Body of pancreas (tissue), 4 donors: ENCODE data around the gene MAST4. TPM values are rescaled to one million over a fixed set of nuclear protein-coding genes. Genes with fewer than 3 reads are reported as not detected.

Experiments
- ATAC-seq: fragments of 150-250 bp; one replicate; pipeline ENCODE4 v1.9.1; 2016
- DNase-seq, 4 donors: peaks; one replicate each; pipeline ENCODE4 v3.0.0-alpha.2; 2019
- H3K27ac ChIP-seq, 4 donors: fragments of 200-600 bp; sonication (generic); 1 replicate in 3 of 4; 2 replicates in 1 of 4; pipeline versions ENCODE4 v1.5.1 to v1.6.1; 2016 to 2019; ENCODE audit warnings: mild to moderate bottlenecking in 1 of 4, mixed read lengths in 1 of 4, moderate library complexity in 1 of 4
- H3K27me3 ChIP-seq, 2 donors: fragments of 200-600 bp; sonication (generic); one replicate each; pipeline ENCODE4 v1.6.0; 2016; ENCODE audit warnings: mild to moderate bottlenecking in 1 of 2
- H3K36me3 ChIP-seq, 2 donors: fragments of 200-600 bp; sonication (generic); replicated peaks in 1 of 2; 2 replicates each; pipeline ENCODE4 v1.5.1; 2016; ENCODE audit warnings: low read depth in 2 of 2; ENCODE audit not compliant: insufficient read depth in 1 of 2
- H3K4me1 ChIP-seq: fragments of 200-600 bp; sonication (generic); one replicate; pipeline ENCODE4 v1.6.0; 2016
- H3K4me3 ChIP-seq, 2 donors: fragments of 200-600 bp; sonication (generic); 1 replicate in 1 of 2; 2 replicates in 1 of 2; pipeline ENCODE4 v1.5.1; 2016 to 2019
- H3K9me3 ChIP-seq, 3 donors: fragments of 200-600 bp; sonication (generic); 1 replicate in 2 of 3; 2 replicates in 1 of 3; pipeline ENCODE4 v1.5.1; 2016
- POLR2A ChIP-seq, 3 donors: fragments of 450-650 bp; IDR thresholded peaks; one replicate each; pipeline ENCODE4 v1.6.1; 2016; ENCODE audit warnings: antibody characterized with exemption in 3 of 3, mild to moderate bottlenecking in 2 of 3
- WGBS, 2 donors: methylation state at CpG; one replicate each; pipeline ENCODE4 v1.1.5; 2017; 5-methylcytosine and 5-hydroxymethylcytosine counted together
- intact Hi-C: fragments of 100-400 bp; cut with DNase I; formaldehyde crosslinking; loops from one replicate; pipeline ENCODE4 v1.15.1; 2023
- total RNA-seq, 2 donors: library from RNA; depleted of rRNA; stranded (reverse); fragments of >200 nt; gene quantifications; one replicate each; pipeline ENCODE4 v1.1.0, GENCODE V29; 2016
- TF ChIP-seq, protein P1 (sequence below), 7 experiments: fragments of 450-650 bp in 4 of 7; fragments of 200-600 bp in 3 of 7; sonication (generic) in 3 of 7; IDR thresholded peaks; one replicate each; pipeline ENCODE4 v1.5.1; 2016 to 2019; ENCODE audit warnings: antibody characterized with exemption in 7 of 7

Gene MAST4
- total RNA-seq, 2 donors from 2014 or later = 17.9 to 29.7 TPM

DNA sequence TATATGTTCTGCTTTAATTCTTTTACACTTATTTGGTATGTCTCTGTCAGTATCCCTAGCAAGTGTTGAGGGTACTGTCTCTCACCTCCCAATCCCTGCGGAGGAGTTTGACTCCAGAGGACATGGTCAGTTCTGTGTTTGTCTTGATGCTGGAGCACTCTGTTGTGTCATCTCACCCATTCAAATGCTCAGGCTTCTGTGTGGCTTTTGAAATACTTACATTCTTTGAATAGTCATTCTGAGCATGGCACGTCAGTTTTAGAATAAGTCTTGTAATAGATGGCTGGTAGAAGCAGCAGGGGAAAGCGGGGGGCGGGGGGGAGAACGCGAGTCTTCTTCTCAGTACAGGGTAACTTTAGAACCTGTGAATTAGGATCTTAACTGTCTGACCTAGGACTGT, 12.3 kb downstream of the MAST4 start:
- Histone ChIP-seq H3K4me3 (no peak overlapping the region), H3K4me1 (no peaks in the 10 kb centered on the region), H3K36me3 (no peaks in the 10 kb centered on the region), H3K27me3 (no peaks in the 10 kb centered on the region), H3K9me3 (no peaks in the 10 kb centered on the region), H3K27ac (no peak overlapping the region)
- no peak for ATAC-seq
- no peak for DNase-seq
- 93 to 98% methylated on average over 6 of the region's 6 CpGs for WGBS, 2 donors
- TF ChIP-seq POLR2A (IDR thresholded peaks at IDR 0.05) = no peak
- TF ChIP-seq, protein P1, sequence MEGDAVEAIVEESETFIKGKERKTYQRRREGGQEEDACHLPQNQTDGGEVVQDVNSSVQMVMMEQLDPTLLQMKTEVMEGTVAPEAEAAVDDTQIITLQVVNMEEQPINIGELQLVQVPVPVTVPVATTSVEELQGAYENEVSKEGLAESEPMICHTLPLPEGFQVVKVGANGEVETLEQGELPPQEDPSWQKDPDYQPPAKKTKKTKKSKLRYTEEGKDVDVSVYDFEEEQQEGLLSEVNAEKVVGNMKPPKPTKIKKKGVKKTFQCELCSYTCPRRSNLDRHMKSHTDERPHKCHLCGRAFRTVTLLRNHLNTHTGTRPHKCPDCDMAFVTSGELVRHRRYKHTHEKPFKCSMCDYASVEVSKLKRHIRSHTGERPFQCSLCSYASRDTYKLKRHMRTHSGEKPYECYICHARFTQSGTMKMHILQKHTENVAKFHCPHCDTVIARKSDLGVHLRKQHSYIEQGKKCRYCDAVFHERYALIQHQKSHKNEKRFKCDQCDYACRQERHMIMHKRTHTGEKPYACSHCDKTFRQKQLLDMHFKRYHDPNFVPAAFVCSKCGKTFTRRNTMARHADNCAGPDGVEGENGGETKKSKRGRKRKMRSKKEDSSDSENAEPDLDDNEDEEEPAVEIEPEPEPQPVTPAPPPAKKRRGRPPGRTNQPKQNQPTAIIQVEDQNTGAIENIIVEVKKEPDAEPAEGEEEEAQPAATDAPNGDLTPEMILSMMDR (IDR thresholded peaks at IDR 0.05) = no peak
- intact Hi-C loops = no loop called here

DNA sequence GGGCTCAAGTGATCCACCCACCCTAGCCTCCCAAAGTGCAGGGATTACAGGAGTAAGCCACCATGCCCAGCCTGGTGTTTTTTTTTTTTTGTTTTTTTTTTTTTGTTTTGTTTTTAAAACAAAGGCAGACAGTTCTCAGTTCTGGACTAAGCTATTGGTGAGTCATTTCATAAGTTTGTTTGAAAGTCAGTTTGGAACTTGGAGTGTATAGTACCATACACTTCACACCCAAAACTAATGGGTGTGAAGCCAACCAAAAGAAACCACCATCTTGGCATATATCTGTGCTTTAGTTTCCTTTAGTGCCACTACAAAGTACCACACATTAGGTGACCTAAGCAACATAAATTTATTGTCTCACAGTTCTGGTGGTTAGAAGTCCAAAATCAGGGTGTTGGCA, 13.4 kb downstream of the MAST4 start:
- intact Hi-C loops = no loop called here
- no peak for ATAC-seq
- DNase-seq = no peak

DNA sequence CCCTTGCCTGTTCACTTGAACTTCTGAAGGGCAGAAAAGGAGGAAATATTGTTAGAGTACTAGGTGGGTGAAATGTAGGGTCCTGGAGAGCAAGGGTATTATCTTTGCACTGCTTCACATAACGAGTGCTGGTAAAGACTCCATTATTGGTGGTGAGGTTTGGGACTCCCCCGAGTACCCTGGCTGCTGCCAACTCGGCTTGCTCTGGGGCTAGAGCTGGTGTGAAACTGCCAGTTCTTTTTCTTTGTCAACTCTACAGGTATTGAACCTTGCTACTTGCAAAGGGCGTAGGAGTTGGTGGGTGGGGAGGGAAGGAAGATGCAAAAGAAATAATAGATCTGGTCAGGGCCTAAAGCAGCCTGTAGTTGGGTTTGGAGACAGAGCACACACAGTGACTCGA, 16.0 kb downstream of the MAST4 start:
- Histone ChIP-seq H3K36me3 (no peaks in the 10 kb centered on the region), H3K27me3 (no peaks in the 10 kb centered on the region), H3K27ac (no peak overlapping the region), H3K9me3 (no peaks in the 10 kb centered on the region), H3K4me1 (peaks cover 16% of the 10 kb centered on the region), H3K4me3 (no peak overlapping the region)
- 83 to 86% methylated on average over 5 of the region's 5 CpGs for WGBS, 2 donors
- TF ChIP-seq, protein P1 (IDR thresholded peaks at IDR 0.05) = no peak
- TF ChIP-seq POLR2A (IDR thresholded peaks at IDR 0.05) = no peak
- intact Hi-C loops = no loop called here
- ATAC-seq (no peak), DNase-seq (no peak)

More for the DNA sequence above, 13.4 kb downstream of the MAST4 start:
- Histone ChIP-seq H3K9me3 (no peaks in the 10 kb centered on the region), H3K27me3 (no peaks in the 10 kb centered on the region), H3K36me3 (no peaks in the 10 kb centered on the region), H3K27ac (no peak overlapping the region), H3K4me1 (peaks cover under 1% of the 10 kb centered on the region), H3K4me3 (no peak overlapping the region)
- TF ChIP-seq, protein P1 (IDR thresholded peaks at IDR 0.05) = no peak
- no peak for TF ChIP-seq POLR2A (IDR thresholded peaks at IDR 0.05)

DNA sequence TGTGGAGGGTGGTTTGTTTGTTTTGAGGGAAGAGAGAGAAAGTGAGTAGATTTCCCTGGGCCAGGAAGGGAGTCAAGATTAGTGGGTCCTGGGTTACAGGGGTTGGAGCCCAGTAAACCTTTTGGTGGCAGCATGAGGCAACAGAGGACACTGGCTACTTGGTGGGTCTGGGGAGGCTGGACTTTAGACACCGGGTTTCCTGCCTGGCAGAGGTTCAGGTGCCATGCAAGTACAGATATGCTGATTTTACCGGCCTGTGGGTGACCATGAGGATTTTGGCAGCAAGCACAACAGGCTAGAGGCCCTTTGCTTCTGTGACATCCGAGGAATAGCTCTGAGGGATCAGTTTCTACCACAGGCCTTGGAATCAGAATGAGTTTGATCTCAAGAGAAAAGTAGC, 18.9 kb downstream of the MAST4 start:
- DNase-seq (peak; percentile 13 to 64 (median 44)), ATAC-seq (peak; percentile 27)
- no peak for TF ChIP-seq POLR2A (IDR thresholded peaks at IDR 0.05)
- TF ChIP-seq, protein P1 (IDR thresholded peaks at IDR 0.05) = peak in 1 of 7 experiments; percentile 10
- Histone ChIP-seq H3K9me3 (no peaks in the 10 kb centered on the region), H3K27ac (peak overlapping the region in 1 of 4 donors; percentile 20), H3K4me3 (no peak overlapping the region), H3K4me1 (peaks cover 16% of the 10 kb centered on the region), H3K36me3 (no peaks in the 10 kb centered on the region), H3K27me3 (no peaks in the 10 kb centered on the region)
- 31 to 32% methylated on average over 3 of the region's 3 CpGs for WGBS, 2 donors
- intact Hi-C loops = no loop called here

DNA sequence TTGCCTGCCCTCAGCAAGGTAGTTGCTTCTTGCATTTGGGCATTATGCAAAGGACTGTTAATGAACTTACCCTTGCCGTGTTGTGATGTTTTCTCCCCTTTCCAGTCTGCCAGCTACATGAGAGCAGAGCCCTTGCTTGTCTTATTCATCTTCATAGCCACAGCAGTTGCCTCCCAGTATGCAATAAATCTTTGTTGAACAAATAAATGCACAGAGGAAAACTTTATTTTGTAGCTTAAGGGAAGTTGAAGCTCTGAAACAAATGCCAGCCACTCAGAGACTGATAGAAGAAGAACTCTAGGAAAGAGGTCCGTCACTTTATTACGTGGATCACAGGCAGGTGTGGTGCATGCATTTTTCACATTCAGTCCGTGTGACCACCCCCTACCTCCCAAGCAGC, 19.7 kb downstream of the MAST4 start:
- ATAC-seq (no peak), DNase-seq (no peak)
- H3K27me3 ChIP-seq = no peaks in the 10 kb centered on the region
- H3K36me3 ChIP-seq = no peaks in the 10 kb centered on the region
- intact Hi-C loops = no loop called here
- H3K4me1 ChIP-seq = peaks cover 16% of the 10 kb centered on the region
- no peak overlapping the region for H3K4me3 ChIP-seq
- no peaks in the 10 kb centered on the region for H3K9me3 ChIP-seq
- H3K27ac ChIP-seq = no peak overlapping the region
- WGBS, 2 donors = 64 to 79% methylated on average over 4 of the region's 4 CpGs
- TF ChIP-seq, protein P1 (IDR thresholded peaks at IDR 0.05) = no peak
- no peak for TF ChIP-seq POLR2A (IDR thresholded peaks at IDR 0.05)
